CD4-positive, alpha-beta T cell treated with Interleukin-4 for 4 hours (primary cell): ENCODE data around the gene KLK2.

ENCODE experiments used
- DNase-seq: peaks from one replicate; pipeline ENCODE4 v3.0.0-alpha.2; 2020

Gene KLK2

DNA sequence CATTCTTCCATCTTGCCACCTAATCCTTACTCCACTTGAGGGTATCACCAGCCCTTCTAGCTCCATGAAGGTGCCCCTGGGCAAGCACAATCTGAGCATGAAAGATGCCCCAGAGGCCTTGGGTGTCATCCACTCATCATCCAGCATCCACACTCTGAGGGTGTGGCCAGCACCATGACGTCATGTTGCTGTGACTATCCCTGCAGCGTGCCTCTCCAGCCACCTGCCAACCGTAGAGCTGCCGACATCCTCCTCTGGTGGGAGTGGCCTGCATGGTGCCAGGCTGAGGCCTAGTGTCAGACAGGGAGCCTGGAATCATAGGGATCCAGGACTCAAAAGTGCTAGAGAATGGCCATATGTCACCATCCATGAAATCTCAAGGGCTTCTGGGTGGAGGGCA lies 21.6 kb upstream of the KLK2 start:
- no peak for DNase-seq

GRCh38 chr19:50854636-50855410 lies 18.4 kb upstream of the KLK2 start, which contains the start of gene KLK3:
Gene KLK3 (plus strand): TSS chr19:50854915. CDS start chr19:50854956, 41 bp downstream.
- DNase-seq, result no peak

DNA sequence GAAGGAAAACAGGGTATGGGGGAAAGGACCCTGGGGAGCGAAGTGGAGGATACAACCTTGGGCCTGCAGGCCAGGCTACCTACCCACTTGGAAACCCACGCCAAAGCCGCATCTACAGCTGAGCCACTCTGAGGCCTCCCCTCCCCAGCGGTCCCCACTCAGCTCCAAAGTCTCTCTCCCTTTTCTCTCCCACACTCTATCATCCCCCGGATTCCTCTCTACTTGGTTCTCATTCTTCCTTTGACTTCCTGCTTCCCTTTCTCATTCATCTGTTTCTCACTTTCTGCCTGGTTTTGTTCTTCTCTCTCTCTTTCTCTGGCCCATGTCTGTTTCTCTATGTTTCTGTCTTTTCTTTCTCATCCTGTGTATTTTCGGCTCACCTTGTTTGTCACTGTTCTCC lies 15.9 kb upstream of the KLK2 start:
- no peak for DNase-seq

DNA sequence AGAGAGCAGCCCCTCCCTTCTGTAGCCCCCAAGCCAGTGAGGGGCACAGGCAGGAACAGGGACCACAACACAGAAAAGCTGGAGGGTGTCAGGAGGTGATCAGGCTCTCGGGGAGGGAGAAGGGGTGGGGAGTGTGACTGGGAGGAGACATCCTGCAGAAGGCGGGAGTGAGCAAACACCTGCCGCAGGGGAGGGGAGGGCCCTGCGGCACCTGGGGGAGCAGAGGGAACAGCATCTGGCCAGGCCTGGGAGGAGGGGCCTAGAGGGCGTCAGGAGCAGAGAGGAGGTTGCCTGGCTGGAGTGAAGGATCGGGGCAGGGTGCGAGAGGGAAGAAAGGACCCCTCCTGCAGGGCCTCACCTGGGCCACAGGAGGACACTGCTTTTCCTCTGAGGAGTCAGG lies 14.4 kb upstream of the KLK2 start:
- DNase-seq, result no peak

GRCh38 chr19:50859849-50860248 lies 13.4 kb upstream of the KLK2 start:
- DNase-seq, result no peak

- no peak for DNase-seq
Observed at GRCh38 chr19:50861010-50861409, 12.2 kb upstream of the KLK2 start.

GRCh38 chr19:50861496-50862286 lies 11.5 kb upstream of the KLK2 start:
- no peak for DNase-seq

DNA sequence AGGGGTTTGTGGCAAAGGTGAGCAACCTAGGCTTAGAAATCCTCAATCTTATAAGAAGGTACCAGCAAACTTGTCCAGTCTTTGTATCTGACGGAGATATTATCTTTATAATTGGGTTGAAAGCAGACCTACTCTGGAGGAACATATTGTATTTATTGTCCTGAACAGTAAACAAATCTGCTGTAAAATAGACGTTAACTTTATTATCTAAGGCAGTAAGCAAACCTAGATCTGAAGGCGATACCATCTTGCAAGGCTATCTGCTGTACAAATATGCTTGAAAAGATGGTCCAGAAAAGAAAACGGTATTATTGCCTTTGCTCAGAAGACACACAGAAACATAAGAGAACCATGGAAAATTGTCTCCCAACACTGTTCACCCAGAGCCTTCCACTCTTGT lies 3.8 kb upstream of the KLK2 start:
- no peak for DNase-seq

GRCh38 chr19:50870417-50871089 lies 2.7 kb upstream of the KLK2 start:
- DNase-seq, result no peak

DNA sequence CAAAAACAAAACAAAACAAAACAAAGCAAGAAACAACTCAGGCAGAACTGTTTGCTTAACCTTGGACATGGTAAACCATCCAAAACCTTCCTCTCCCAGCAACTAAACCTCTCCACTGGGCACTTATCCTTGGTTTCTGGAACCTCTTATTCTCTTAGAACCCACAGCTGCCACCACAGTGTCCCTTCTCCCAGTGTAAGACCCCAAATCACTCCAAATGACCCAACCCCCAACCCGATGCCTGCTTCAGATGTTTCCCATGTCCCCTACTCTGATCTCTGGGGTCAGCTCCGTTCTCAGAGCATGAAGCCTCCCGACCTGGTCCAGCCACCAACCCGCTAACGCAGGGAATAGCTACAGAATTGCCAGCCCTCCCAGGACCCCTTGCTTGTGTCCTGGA lies 972 bp downstream of the KLK2 start:
- no peak for DNase-seq

GRCh38 chr19:50875795-50876422 lies 2.7 kb downstream of the KLK2 start:
- DNase-seq, result no peak

- DNase-seq, result no peak
Observed at GRCh38 chr19:50876456-50876855, 3.2 kb downstream of the KLK2 start.

DNA sequence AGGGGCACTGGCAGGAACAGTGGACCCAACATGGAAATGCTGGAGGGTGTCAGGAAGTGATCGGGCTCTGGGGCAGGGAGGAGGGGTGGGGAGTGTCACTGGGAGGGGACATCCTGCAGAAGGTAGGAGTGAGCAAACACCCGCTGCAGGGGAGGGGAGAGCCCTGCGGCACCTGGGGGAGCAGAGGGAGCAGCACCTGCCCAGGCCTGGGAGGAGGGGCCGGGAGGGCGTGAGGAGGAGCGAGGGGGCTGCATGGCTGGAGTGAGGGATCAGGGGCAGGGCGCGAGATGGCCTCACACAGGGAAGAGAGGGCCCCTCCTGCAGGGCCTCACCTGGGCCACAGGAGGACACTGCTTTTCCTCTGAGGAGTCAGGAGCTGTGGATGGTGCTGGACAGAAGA lies 4.1 kb downstream of the KLK2 start:
- DNase-seq, result no peak

DNA sequence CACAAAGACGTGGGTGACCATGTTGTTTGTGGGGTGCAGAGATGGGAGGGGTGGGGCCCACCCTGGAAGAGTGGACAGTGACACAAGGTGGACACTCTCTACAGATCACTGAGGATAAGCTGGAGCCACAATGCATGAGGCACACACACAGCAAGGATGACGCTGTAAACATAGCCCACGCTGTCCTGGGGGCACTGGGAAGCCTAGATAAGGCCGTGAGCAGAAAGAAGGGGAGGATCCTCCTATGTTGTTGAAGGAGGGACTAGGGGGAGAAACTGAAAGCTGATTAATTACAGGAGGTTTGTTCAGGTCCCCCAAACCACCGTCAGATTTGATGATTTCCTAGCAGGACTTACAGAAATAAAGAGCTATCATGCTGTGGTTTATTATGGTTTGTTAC lies 5.6 kb downstream of the KLK2 start:
- no peak for DNase-seq

DNA sequence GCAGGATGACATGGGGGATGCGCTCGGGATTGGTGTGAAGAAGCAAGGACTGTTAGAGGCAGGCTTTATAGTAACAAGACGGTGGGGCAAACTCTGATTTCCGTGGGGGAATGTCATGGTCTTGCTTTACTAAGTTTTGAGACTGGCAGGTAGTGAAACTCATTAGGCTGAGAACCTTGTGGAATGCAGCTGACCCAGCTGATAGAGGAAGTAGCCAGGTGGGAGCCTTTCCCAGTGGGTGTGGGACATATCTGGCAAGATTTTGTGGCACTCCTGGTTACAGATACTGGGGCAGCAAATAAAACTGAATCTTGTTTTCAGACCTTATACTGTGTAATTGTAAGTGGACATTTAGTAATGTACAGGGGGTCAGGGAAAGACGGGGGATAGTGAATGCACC lies 7.0 kb downstream of the KLK2 start:
- DNase-seq, result no peak

DNA sequence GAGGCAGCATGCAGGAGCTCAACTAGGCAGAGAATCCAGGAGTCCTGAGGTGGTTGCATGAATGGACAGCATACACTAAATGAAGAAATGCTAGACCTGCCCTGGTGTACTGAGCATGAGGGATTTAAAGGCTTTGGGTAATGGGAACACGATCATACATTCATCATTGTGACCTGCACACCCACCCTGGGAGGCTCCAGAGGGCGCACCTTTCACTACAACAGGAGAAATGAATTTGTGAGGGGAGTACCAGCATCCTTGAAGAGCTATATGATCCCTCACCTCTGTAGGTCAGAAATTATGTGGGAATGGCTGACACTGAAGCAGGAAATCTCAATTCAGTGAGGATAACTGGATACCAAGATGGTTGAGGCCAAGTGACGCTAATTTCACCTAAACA lies 8.9 kb downstream of the KLK2 start:
- no peak for DNase-seq

- no peak for DNase-seq
Observed at GRCh38 chr19:50889638-50890037, 16.4 kb downstream of the KLK2 start.

GRCh38 chr19:50890422-50891252 lies 17.4 kb downstream of the KLK2 start:
- DNase-seq, result no peak

DNA sequence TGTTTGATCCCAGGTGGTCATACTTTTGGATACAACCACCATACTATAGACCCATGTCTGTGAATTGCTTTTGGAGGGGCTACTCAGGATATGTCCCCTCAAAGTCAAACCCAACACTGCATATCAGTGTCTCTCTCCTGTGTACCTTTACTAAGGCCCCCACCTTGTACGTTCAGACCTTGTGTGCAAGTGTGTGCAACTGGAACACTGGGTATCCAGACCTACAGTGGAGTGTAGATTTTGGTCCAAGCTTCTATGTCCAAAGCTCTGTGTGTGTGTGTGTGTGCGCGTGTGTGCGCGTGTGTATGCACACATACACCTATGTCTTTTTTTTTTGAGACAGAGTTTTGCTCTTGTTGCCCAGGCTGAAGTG lies 18.0 kb downstream of the KLK2 start:
- no peak for DNase-seq

- no peak for DNase-seq
Observed at GRCh38 chr19:50893047-50893736, 20.0 kb downstream of the KLK2 start.

DNA sequence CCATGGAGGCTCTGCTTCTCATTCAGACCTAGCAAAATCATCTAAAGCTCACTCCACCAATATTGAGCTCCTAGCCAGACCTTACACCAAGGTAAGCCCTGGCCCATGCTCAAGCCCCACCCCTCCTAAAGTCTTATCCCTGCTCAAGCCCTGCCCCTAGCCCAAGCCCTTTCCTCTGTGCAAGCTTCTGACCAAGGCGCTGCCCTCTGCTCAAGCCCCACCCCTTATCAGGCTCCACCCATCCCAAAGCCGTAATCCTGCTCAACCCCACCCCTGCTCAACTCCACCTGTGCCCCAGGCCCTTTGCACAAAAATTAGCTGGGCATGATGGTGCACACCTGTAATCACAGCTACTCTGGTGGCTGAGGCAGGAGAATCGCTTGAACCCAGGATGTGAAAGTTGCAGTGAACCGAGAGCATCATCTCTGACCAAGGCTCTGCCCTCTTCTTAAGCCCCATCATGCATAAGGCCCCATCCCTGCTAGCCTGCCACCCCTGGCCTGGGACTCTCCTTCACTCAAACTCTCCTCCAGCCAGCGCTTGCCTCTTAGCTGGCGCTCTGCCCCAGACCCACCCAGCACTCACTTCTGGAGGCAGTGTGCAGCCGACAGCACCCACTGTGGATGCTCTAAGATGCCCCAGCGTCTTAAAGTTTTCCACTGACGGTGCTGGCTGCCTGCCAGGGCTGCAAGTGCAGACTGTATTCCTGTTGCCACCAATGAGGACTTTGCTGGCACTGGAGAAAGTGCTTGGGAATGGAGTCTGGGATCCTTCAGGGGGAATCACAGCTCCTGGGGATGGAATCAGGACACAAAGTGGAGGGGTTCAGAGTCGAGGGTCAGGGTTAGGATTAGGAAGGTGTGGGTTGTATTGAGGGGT lies 21.5 kb downstream of the KLK2 start:
- DNase-seq, result no peak
